ENCODE data around the gene MAL. TPM values are rescaled to one million over a fixed set of nuclear protein-coding genes. Genes with fewer than 3 reads are reported as not detected.

Gene MAL
- total and polyA plus RNA-seq, 2 of the 4 experiments (the other 2 are of a cell fraction): not detected

GRCh38 chr2:94993176-94994062 lies 32.1 kb upstream of the MAL start:
- H3K4me2 ChIP-seq (ENCODE audit: low read depth, low read length): no peak overlapping the region
- no peak overlapping the region for H2BK120ac ChIP-seq (ENCODE audit: low read depth, low read length)
- H3K9me1 ChIP-seq (ENCODE audit: insufficient read depth, low read length): no peaks in the 10 kb centered on the region
- H2AFZ ChIP-seq (replicated peaks; ENCODE audit: low read length, poor library complexity): no peak overlapping the region
- H4K5ac ChIP-seq (ENCODE audit: low read depth, low read length): no peak overlapping the region
- H3K18ac ChIP-seq (ENCODE audit: low read depth, low read length): no peak overlapping the region
- no peak for ATAC-seq (ENCODE audit: low read depth)
- H4K8ac ChIP-seq (ENCODE audit: low read depth in 2 of 2, low read length in 2 of 2): no peak overlapping the region
- H3K79me1 ChIP-seq (ENCODE audit: low read depth in 1 of 2, low read length in 2 of 2): no peaks in the 10 kb centered on the region
- dilution Hi-C loops (cut with HindIII; ENCODE audit: low sequenced_read_pairs, unreplicated experiment): no loop called here
- H4K91ac ChIP-seq (ENCODE audit: insufficient read depth, low read depth, low read length): no peak overlapping the region
- no peak overlapping the region for H2AK9ac ChIP-seq (replicated peaks; ENCODE audit: low read depth, low read length, poor library complexity)
- intact Hi-C loops (cut with micrococcal nuclease): no loop called here
- H2BK5ac ChIP-seq (ENCODE audit: low read depth, low read length, poor library complexity, severe bottlenecking): no peak overlapping the region
- H3K27me3 ChIP-seq (ENCODE audit: control insufficient read depth, insufficient read depth, low read length): peaks cover 27% of the 10 kb centered on the region
- H3K14ac ChIP-seq (replicated peaks; ENCODE audit: low read depth, low read length): no peak overlapping the region
- no peak overlapping the region for H3K9ac ChIP-seq (ENCODE audit: low read depth, low read length)
- ChIA-PET POLR2A (ENCODE audit: unreplicated experiment) (no interaction called here), CTCF (interaction anchor here (0.9 kb wide), 1 partner anchor 86 kb away, joined by 3 read pairs; no protein-coding TSS in a partner anchor)
- H2BK15ac ChIP-seq (ENCODE audit: low read depth, low read length): no peak overlapping the region
- WGBS, 2 experiments (ENCODE audit: extremely low coverage in 2 of 2, insufficient read length in 1 of 2): 51% methylated on average over 22 of the region's 31 CpGs; no CpG with 5 or more reads in 1 of the 2 experiments
- no peaks in the 10 kb centered on the region for H3K4me1 ChIP-seq (ENCODE audit: control insufficient read depth, insufficient read depth, low read length)
- no peak overlapping the region for H3K56ac ChIP-seq (ENCODE audit: extremely low read depth, insufficient read depth, low read length)
- no peaks in the 10 kb centered on the region for H4K20me1 ChIP-seq (ENCODE audit: insufficient read depth, low read length)
- no peak overlapping the region for H2BK20ac ChIP-seq (ENCODE audit: low read depth, low read length)
- no peaks in the 10 kb centered on the region for H3K9me3 ChIP-seq (ENCODE audit: control insufficient read depth, insufficient read depth, low read length)
- no peak for DNase-seq
- no peak for TF ChIP-seq CEBPB (IDR thresholded peaks at IDR 0.05; ENCODE audit: low read depth, low read length)
- no peak for TF ChIP-seq FOS (IDR thresholded peaks at IDR 0.05; ENCODE audit: low read depth, low read length)
- TF ChIP-seq, protein P1, sequence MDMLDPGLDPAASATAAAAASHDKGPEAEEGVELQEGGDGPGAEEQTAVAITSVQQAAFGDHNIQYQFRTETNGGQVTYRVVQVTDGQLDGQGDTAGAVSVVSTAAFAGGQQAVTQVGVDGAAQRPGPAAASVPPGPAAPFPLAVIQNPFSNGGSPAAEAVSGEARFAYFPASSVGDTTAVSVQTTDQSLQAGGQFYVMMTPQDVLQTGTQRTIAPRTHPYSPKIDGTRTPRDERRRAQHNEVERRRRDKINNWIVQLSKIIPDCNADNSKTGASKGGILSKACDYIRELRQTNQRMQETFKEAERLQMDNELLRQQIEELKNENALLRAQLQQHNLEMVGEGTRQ (IDR thresholded peaks at IDR 0.05; ENCODE audit: low read depth, low read length): no peak
- TF ChIP-seq, protein P2, sequence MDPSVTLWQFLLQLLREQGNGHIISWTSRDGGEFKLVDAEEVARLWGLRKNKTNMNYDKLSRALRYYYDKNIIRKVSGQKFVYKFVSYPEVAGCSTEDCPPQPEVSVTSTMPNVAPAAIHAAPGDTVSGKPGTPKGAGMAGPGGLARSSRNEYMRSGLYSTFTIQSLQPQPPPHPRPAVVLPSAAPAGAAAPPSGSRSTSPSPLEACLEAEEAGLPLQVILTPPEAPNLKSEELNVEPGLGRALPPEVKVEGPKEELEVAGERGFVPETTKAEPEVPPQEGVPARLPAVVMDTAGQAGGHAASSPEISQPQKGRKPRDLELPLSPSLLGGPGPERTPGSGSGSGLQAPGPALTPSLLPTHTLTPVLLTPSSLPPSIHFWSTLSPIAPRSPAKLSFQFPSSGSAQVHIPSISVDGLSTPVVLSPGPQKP (IDR thresholded peaks at IDR 0.05; ENCODE audit: borderline replicate concordance, low read depth, low read length): no peak
- H2AK5ac ChIP-seq (ENCODE audit: low read depth, low read length): no peak overlapping the region
- no peak overlapping the region for H3K4ac ChIP-seq (ENCODE audit: low read depth, low read length)
- no peak overlapping the region for H3K4me3 ChIP-seq (ENCODE audit: insufficient read depth, low read depth, low read length)
- no TSS peak for BruUV-seq (replicated peaks)
- H3K23ac ChIP-seq (ENCODE audit: low read depth, low read length): no peak overlapping the region
- no peaks in the 10 kb centered on the region for H3K36me3 ChIP-seq (ENCODE audit: control insufficient read depth, insufficient read depth, low read length)
- in situ Hi-C loops (cut with MboI; ENCODE audit: low sequenced_read_pairs): no loop called here
- no peak overlapping the region for H3K27ac ChIP-seq (ENCODE audit: insufficient read depth, low read length)

Data from IMR-90 (cell line).